GM23248 (cell line): ENCODE results near the gene CCDC192. TPM values are rescaled to one million over a fixed set of nuclear protein-coding genes. Genes with fewer than 3 reads are reported as not detected.
"Not testable (repeated sequence)": the region's sequence is repeated elsewhere in the genome, so short reads cannot be mapped to it uniquely, and the experiment has no call there.

ENCODE experiments used
- DNase-seq: peaks from one replicate; pipeline ENCODE4 v3.0.0-alpha.2; 2015
- H2AFZ ChIP-seq: fragments of 200-600 bp; sonication (generic); 2 replicates; pipeline ENCODE4 v1.6.1; 2016; ENCODE audit warnings: antibody characterized with exemption
- H3F3A ChIP-seq: fragments of 200-600 bp; sonication (generic); 2 replicates; pipeline ENCODE4 v1.6.1; 2016; ENCODE audit warnings: mild to moderate bottlenecking, antibody characterized with exemption, mixed run types; ENCODE audit not compliant: insufficient read depth
- H3K27ac ChIP-seq: fragments of 200-600 bp; sonication (generic); 2 replicates; pipeline ENCODE4 v1.5.1; 2016; ENCODE audit warnings: mild to moderate bottlenecking
- H3K27me3 ChIP-seq: fragments of 200-600 bp; sonication (generic); replicated peaks from 2 replicates; pipeline ENCODE4 v1.6.1; 2016; ENCODE audit warnings: mild to moderate bottlenecking; ENCODE audit not compliant: insufficient read depth
- H3K36me3 ChIP-seq: fragments of 200-600 bp; sonication (generic); 2 replicates; pipeline ENCODE4 v1.6.1; 2016; ENCODE audit warnings: low read depth, mild to moderate bottlenecking
- H3K4me1 ChIP-seq: fragments of 200-600 bp; sonication (generic); 2 replicates; pipeline ENCODE4 v1.6.1; 2016; ENCODE audit warnings: mild to moderate bottlenecking; ENCODE audit not compliant: insufficient read depth
- H3K4me2 ChIP-seq: fragments of 200-600 bp; sonication (generic); one replicate; pipeline ENCODE4 v1.6.1; 2016; ENCODE audit warnings: mild to moderate bottlenecking; ENCODE audit not compliant: unreplicated experiment
- H3K4me3 ChIP-seq: fragments of 200-600 bp; sonication (generic); 2 replicates; pipeline ENCODE4 v1.5.1; 2016; ENCODE audit warnings: mild to moderate bottlenecking
- H3K79me2 ChIP-seq: fragments of 200-600 bp; sonication (generic); 2 replicates; pipeline ENCODE4 v1.6.1; 2016; ENCODE audit warnings: mild to moderate bottlenecking; ENCODE audit not compliant: insufficient read depth
- H3K9ac ChIP-seq: fragments of 200-600 bp; sonication (generic); 2 replicates; pipeline ENCODE4 v1.6.1; 2016; ENCODE audit warnings: mild to moderate bottlenecking
- H3K9me2 ChIP-seq: fragments of 200-600 bp; sonication (generic); 2 replicates; pipeline ENCODE4 v1.6.1; 2016; ENCODE audit warnings: mixed run types, mild to moderate bottlenecking, moderate library complexity; ENCODE audit not compliant: insufficient read depth
- H3K9me3 ChIP-seq: fragments of 200-600 bp; sonication (generic); one replicate; pipeline ENCODE4 v1.6.1; 2017; ENCODE audit warnings: low read depth
- H4K20me1 ChIP-seq: fragments of 200-600 bp; sonication (generic); 2 replicates; pipeline ENCODE4 v1.6.0; 2016; ENCODE audit not compliant: insufficient read depth
- EZH2 ChIP-seq: fragments of 200-600 bp; sonication (generic); IDR thresholded peaks from 2 replicates; pipeline ENCODE4 v1.6.1; 2018; ENCODE audit warnings: antibody characterized with exemption, mild to moderate bottlenecking; ENCODE audit not compliant: insufficient read depth, poor library complexity, severe bottlenecking
- EZH2phosphoT487 ChIP-seq: fragments of 200-600 bp; sonication (generic); IDR thresholded peaks from 2 replicates; pipeline ENCODE4 v1.6.1; 2018; ENCODE audit warnings: antibody characterized with exemption, moderate library complexity, mild to moderate bottlenecking, low read depth; ENCODE audit not compliant: insufficient read depth
- WGBS, 2 experiments: methylation state at CpG; one replicate each; pipeline ENCODE4 v1.1.6; 2015 to 2017; ENCODE audit warnings: low lambda C conversion rate in 2 of 2, low coverage in 1 of 2; ENCODE audit errors: missing lambda C conversion rate in 2 of 2; 5-methylcytosine and 5-hydroxymethylcytosine counted together
- in situ Hi-C: fragments of 300-500 bp; cut with MboI; formaldehyde crosslinking; loops from 2 replicates; pipeline ENCODE4 v1.15.0; 2020
- polyA plus RNA-seq: library from polyadenylated mRNA; unstranded; fragments of >200 nt; fragmentation: Nextera tagmentation; extraction: Ambion mirVana; gene quantifications from 2 replicates; pipeline ENCODE4 v1.2.1, GENCODE V29; 2016
- total RNA-seq: library from RNA; depleted of rRNA; stranded (reverse); fragments of >200 nt; shearing (Covaris generic); gene quantifications from 2 replicates; pipeline ENCODE4 v1.2.3, GENCODE V29; 2014

CCDC192 gene
- total and polyA plus RNA-seq, 2 experiments from 2014 or later: 0.40 TPM; not detected in 1

DNA sequence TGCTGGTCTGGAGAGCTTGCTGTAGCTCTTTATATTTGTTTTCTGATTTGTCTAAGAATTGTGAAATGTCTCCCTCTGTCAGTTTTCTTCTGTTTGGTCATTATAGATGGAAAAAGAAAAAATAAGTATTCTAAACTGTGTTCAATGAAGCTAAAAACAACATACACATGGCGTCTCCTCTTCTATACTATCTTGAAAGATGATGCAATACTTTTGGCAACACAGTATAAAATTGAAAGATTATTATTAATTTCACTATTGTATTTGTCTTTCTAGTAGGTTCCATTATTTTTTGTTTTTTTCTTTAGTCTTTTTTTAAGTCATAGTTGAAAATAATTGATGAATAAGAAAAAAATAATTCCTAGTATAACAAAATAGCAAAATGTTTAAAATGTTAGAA is 22.5 kb downstream of the CCDC192 start:
- Histone ChIP-seq H3F3A (no peaks in the 10 kb centered on the region), H3K79me2 (no peaks in the 10 kb centered on the region), H3K27me3 (0 out of 2 replicates have a peak, but pooled peaks cover 2% of the 10 kb centered on the region), H3K4me2 (no peak overlapping the region), H3K9me3 (no peaks in the 10 kb centered on the region), H3K36me3 (no peaks in the 10 kb centered on the region), H3K27ac (no peak overlapping the region), H3K4me3 (no peak overlapping the region), H3K4me1 (peaks cover 7% of the 10 kb centered on the region; the same call in 1 of the 2 replicates), H3K9me2 (no peaks in the 10 kb centered on the region), H3K9ac (no peak overlapping the region), H2AFZ (no peak overlapping the region), H4K20me1 (no peaks in the 10 kb centered on the region)
- 54 to 56% methylated on average over 1 of the region's 1 CpG for WGBS, 2 experiments
- no peak for DNase-seq
- TF ChIP-seq EZH2phosphoT487: no peak
- TF ChIP-seq EZH2: no peak
- in situ Hi-C loops: no loop called here

DNA sequence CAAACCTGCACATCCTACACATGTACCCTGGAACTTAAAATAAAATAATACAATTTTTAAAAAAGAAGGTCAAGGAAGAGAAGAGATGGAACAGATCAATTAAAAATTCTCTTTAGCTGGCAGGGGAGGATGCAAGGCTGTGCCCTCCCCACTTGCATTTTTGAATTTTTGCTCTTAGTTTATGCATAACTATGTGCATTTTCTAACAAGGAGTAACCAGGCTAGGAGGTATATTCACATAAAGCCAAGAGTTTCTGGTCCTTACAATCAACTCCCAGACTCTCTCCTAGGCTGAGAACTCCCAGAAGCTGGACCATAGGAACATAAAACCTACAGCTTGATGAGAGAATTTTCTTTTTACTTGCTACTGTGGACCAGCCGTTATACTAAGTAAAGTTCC is 29.8 kb downstream of the CCDC192 start:
- DNase-seq: no peak
- Histone ChIP-seq H3F3A (no peaks in the 10 kb centered on the region), H3K9ac (no peak overlapping the region), H2AFZ (no peak overlapping the region), H3K9me2 (no peaks in the 10 kb centered on the region), H3K27me3 (0 out of 2 replicates have a peak, but pooled peaks cover 6% of the 10 kb centered on the region), H3K79me2 (no peaks in the 10 kb centered on the region), H3K4me3 (no peak overlapping the region), H3K4me1 (no peaks in the 10 kb centered on the region), H3K9me3 (no peaks in the 10 kb centered on the region), H4K20me1 (no peaks in the 10 kb centered on the region), H3K36me3 (no peaks in the 10 kb centered on the region), H3K27ac (no peak overlapping the region), H3K4me2 (no peak overlapping the region)
- TF ChIP-seq EZH2phosphoT487: no peak
- TF ChIP-seq EZH2: no peak
- WGBS, 2 experiments: 75 to 86% methylated on average over 1 of the region's 1 CpG
- in situ Hi-C loops: no loop called here

DNA sequence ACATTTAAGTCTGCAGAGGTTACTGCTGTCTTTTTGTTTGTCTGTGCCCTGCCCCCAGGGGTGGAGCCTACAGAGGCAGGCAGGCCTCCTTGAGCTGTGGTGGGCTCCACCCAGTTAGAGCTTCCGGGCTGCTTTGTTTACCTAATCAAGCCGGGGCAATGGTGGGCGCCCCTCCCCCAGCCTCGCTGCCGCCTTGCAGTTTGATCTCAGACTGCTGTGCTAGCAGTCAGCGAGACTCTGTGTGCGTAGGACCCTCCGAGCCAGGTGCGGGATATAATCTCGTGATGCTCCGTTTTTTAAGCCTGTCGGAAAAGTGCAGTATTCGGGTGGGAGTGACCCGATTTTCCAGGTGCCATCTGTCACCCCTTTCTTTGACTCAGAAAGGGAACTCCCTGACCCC is 36.2 kb downstream of the CCDC192 start:
- in situ Hi-C loops, H3K9ac ChIP-seq, H4K20me1 ChIP-seq, H3K4me3 ChIP-seq, H3K36me3 ChIP-seq, H3K27ac ChIP-seq, H3F3A ChIP-seq, H3K4me2 ChIP-seq, H2AFZ ChIP-seq, H3K9me2 ChIP-seq, H3K4me1 ChIP-seq, H3K9me3 ChIP-seq, H3K79me2 ChIP-seq, DNase-seq: not testable (repeated sequence)
- H3K27me3 ChIP-seq: peaks cover 21% of the 10 kb centered on the region
- WGBS, 2 experiments: 24 to 29% methylated on average over 13 to 14 of the region's 14 CpGs

DNA sequence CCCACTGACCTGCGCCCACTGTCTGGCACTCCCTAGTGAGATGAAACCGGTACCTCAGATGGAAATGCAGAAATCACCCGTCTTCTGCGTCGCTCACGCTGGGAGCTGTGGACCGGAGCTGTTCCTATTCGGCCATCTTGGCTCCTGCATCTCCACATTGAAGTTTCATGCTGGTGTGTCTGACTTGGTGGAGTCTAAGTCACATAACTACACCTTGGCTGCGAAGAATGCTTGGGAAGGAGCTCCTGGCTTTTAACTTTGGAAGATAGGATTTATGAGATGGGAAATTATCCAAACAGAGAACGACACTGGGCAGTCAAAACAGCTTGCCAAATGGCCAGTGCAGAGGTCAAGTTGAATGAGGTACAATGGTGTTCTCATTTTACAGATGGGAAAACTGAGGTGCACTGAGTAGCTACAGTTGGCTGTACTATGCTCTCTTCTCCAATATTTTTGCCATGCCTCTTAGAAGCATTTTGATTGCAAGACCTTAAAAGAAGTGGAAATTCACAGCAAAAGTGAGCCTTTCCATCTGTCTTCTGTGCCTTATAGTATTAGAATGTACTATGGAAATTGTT is 36.7 kb downstream of the CCDC192 start:
- in situ Hi-C loops: no loop called here

DNA sequence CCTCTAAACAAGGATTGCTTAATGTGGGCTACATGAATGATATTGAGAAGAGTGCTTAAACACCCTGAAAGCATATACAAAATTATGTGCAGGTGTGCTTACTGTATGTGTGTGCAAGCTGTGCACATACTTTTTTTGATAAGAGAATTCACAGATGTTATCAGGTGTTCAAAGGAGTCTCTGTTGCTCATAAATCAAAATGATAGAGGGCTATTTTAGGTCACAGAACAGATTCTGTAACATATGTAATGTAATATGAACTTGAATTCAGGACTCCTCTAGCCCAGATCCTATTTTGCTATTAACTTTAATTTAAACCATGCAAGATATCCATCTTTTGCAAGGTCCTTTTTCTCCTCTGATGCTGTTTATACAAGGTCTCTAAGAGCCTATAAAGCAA is 38.2 kb downstream of the CCDC192 start:
- Histone ChIP-seq H4K20me1 (no peaks in the 10 kb centered on the region), H3K9ac (no peak overlapping the region), H3K27ac (no peak overlapping the region), H3K4me2 (no peak overlapping the region), H3K9me2 (no peaks in the 10 kb centered on the region), H3F3A (no peaks in the 10 kb centered on the region), H3K4me1 (no peaks in the 10 kb centered on the region), H3K27me3 (peaks cover 36% of the 10 kb centered on the region), H2AFZ (no peak overlapping the region), H3K79me2 (no peaks in the 10 kb centered on the region), H3K36me3 (no peaks in the 10 kb centered on the region), H3K4me3 (no peak overlapping the region), H3K9me3 (no peaks in the 10 kb centered on the region)
- DNase-seq: no peak
- TF ChIP-seq EZH2: no peak
- no peak for TF ChIP-seq EZH2phosphoT487
- in situ Hi-C loops: no loop called here

More for the DNA sequence above, 36.7 kb downstream of the CCDC192 start:
- no peaks in the 10 kb centered on the region for H3F3A ChIP-seq
- H3K79me2 ChIP-seq: no peaks in the 10 kb centered on the region
- H3K4me3 ChIP-seq: no peak overlapping the region
- WGBS, 2 experiments: 64 to 68% methylated on average over 8 of the region's 10 CpGs
- no peaks in the 10 kb centered on the region for H3K9me3 ChIP-seq
- H2AFZ ChIP-seq: no peak overlapping the region
- no peak for DNase-seq
- TF ChIP-seq EZH2phosphoT487 (no peak), EZH2 (no peak)
- no peaks in the 10 kb centered on the region for H3K4me1 ChIP-seq
- H3K9me2 ChIP-seq: no peaks in the 10 kb centered on the region
- H3K4me2 ChIP-seq: no peak overlapping the region
- no peak overlapping the region for H3K9ac ChIP-seq
- H3K36me3 ChIP-seq: no peaks in the 10 kb centered on the region
- no peaks in the 10 kb centered on the region for H4K20me1 ChIP-seq
- H3K27me3 ChIP-seq: peaks cover 27% of the 10 kb centered on the region
- no peak overlapping the region for H3K27ac ChIP-seq
